Adipocyte (in vitro differentiated cells): Measurements from ENCODE around the gene SMIM23.

Experiments
- DNase-seq: peaks from one replicate; pipeline ENCODE4 v3.0.0-alpha.2; 2015; ENCODE audit warnings: low read depth
- H3K27me3 ChIP-seq: replicated peaks from 2 replicates; pipeline ENCODE4 v1.7.0; 2013; ENCODE audit warnings: mild to moderate bottlenecking, low read length, moderate library complexity; ENCODE audit not compliant: control insufficient read depth, insufficient read depth
- H3K36me3 ChIP-seq: 2 replicates; pipeline ENCODE4 v1.7.0; 2013; ENCODE audit warnings: low read length, mild to moderate bottlenecking, moderate library complexity; ENCODE audit not compliant: control insufficient read depth, insufficient read depth, severe bottlenecking
- H3K4me1 ChIP-seq: 2 replicates; pipeline ENCODE4 v1.7.0; 2013; ENCODE audit warnings: mild to moderate bottlenecking, low read length, moderate library complexity; ENCODE audit not compliant: control insufficient read depth, insufficient read depth
- H3K4me3 ChIP-seq: 2 replicates; pipeline ENCODE4 v1.7.0; 2013; ENCODE audit warnings: mild to moderate bottlenecking, low read length, moderate library complexity
- H3K9ac ChIP-seq: 2 replicates; pipeline ENCODE4 v1.7.0; 2013; ENCODE audit warnings: mild to moderate bottlenecking, low read length, moderate library complexity
- H3K9me3 ChIP-seq: 2 replicates; pipeline ENCODE4 v1.7.0; 2013; ENCODE audit warnings: mild to moderate bottlenecking, low read length, moderate library complexity; ENCODE audit not compliant: control insufficient read depth

The SMIM23 gene

GRCh38 chr5:171797543-171797942, 11.9 kb downstream of the SMIM23 start:
- no peak for DNase-seq
- Histone ChIP-seq H3K36me3 (no peaks in the 10 kb centered on the region), H3K9ac (no peak overlapping the region), H3K27me3 (peaks cover 6% of the 10 kb centered on the region), H3K4me1 (no peaks in the 10 kb centered on the region), H3K9me3 (no peaks in the 10 kb centered on the region), H3K4me3 (no peak overlapping the region)

- peaks cover 6% of the 10 kb centered on the region for H3K27me3 ChIP-seq
- H3K36me3 ChIP-seq: no peaks in the 10 kb centered on the region
- H3K4me3 ChIP-seq: no peak overlapping the region
- DNase-seq: no peak
- H3K9me3 ChIP-seq: no peaks in the 10 kb centered on the region
- no peak overlapping the region for H3K9ac ChIP-seq
- H3K4me1 ChIP-seq: no peaks in the 10 kb centered on the region
These were observed 12.8 kb downstream of the SMIM23 start for GRCh38 chr5:171798418-171798817.

- DNase-seq: no peak
- H3K4me1 ChIP-seq: no peaks in the 10 kb centered on the region
- H3K9ac ChIP-seq: no peak overlapping the region
- no peaks in the 10 kb centered on the region for H3K9me3 ChIP-seq
- no peaks in the 10 kb centered on the region for H3K36me3 ChIP-seq
- peaks cover 6% of the 10 kb centered on the region for H3K27me3 ChIP-seq
- H3K4me3 ChIP-seq: no peak overlapping the region
These were observed 16.2 kb downstream of the SMIM23 start for GRCh38 chr5:171801839-171802238.

GRCh38 chr5:171805746-171806145, 20.1 kb downstream of the SMIM23 start:
- peaks cover 3% of the 10 kb centered on the region for H3K9me3 ChIP-seq
- no peak overlapping the region for H3K9ac ChIP-seq
- no peaks in the 10 kb centered on the region for H3K36me3 ChIP-seq
- H3K27me3 ChIP-seq: no peaks in the 10 kb centered on the region
- DNase-seq: no peak
- no peak overlapping the region for H3K4me3 ChIP-seq
- peaks cover 6% of the 10 kb centered on the region for H3K4me1 ChIP-seq

- Histone ChIP-seq H3K36me3 (no peaks in the 10 kb centered on the region), H3K9me3 (peaks cover 16% of the 10 kb centered on the region), H3K27me3 (no peaks in the 10 kb centered on the region), H3K9ac (no peak overlapping the region), H3K4me1 (peaks cover 6% of the 10 kb centered on the region), H3K4me3 (no peak overlapping the region)
- peak; percentile 41 for DNase-seq
These were observed 21.5 kb downstream of the SMIM23 start for GRCh38 chr5:171806976-171807747.

GRCh38 chr5:171808453-171808852, 22.8 kb downstream of the SMIM23 start:
- Histone ChIP-seq H3K4me3 (no peak overlapping the region), H3K27me3 (no peaks in the 10 kb centered on the region), H3K36me3 (no peaks in the 10 kb centered on the region), H3K9me3 (peaks cover 23% of the 10 kb centered on the region), H3K4me1 (peaks cover 6% of the 10 kb centered on the region), H3K9ac (no peak overlapping the region)
- DNase-seq: no peak

- no peaks in the 10 kb centered on the region for H3K27me3 ChIP-seq
- peaks cover 23% of the 10 kb centered on the region for H3K9me3 ChIP-seq
- no peaks in the 10 kb centered on the region for H3K36me3 ChIP-seq
- no peak overlapping the region for H3K9ac ChIP-seq
- DNase-seq: peak; percentile 30
- H3K4me1 ChIP-seq: peaks cover 6% of the 10 kb centered on the region
- no peak overlapping the region for H3K4me3 ChIP-seq
These were observed 23.3 kb downstream of the SMIM23 start for GRCh38 chr5:171808951-171809350.

- no peak overlapping the region for H3K4me3 ChIP-seq
- H3K36me3 ChIP-seq: no peaks in the 10 kb centered on the region
- peaks cover 11% of the 10 kb centered on the region for H3K4me1 ChIP-seq
- no peak overlapping the region for H3K9ac ChIP-seq
- DNase-seq: no peak
- H3K9me3 ChIP-seq: peaks cover 23% of the 10 kb centered on the region
- H3K27me3 ChIP-seq: no peaks in the 10 kb centered on the region
These were observed 24.6 kb downstream of the SMIM23 start for GRCh38 chr5:171810227-171810626.

GRCh38 chr5:171813270-171813669, 27.7 kb downstream of the SMIM23 start:
- Histone ChIP-seq H3K4me3 (no peak overlapping the region), H3K9me3 (peaks cover 25% of the 10 kb centered on the region), H3K4me1 (peaks cover 5% of the 10 kb centered on the region), H3K36me3 (no peaks in the 10 kb centered on the region), H3K27me3 (peaks cover 16% of the 10 kb centered on the region), H3K9ac (no peak overlapping the region)
- DNase-seq: no peak

GRCh38 chr5:171813813-171814490, 28.3 kb downstream of the SMIM23 start:
- Histone ChIP-seq H3K27me3 (peaks cover 16% of the 10 kb centered on the region), H3K9ac (no peak overlapping the region), H3K4me1 (peaks cover 5% of the 10 kb centered on the region), H3K4me3 (no peak overlapping the region), H3K36me3 (no peaks in the 10 kb centered on the region), H3K9me3 (peaks cover 25% of the 10 kb centered on the region)
- DNase-seq: no peak

GRCh38 chr5:171816666-171817065, 31.0 kb downstream of the SMIM23 start:
- H3K9ac ChIP-seq: no peak overlapping the region
- peaks cover 27% of the 10 kb centered on the region for H3K27me3 ChIP-seq
- peaks cover 14% of the 10 kb centered on the region for H3K9me3 ChIP-seq
- no peak for DNase-seq
- no peak overlapping the region for H3K4me3 ChIP-seq
- H3K4me1 ChIP-seq: peaks cover 5% of the 10 kb centered on the region
- H3K36me3 ChIP-seq: no peaks in the 10 kb centered on the region
